GM23248 (cell line): ENCODE results near the gene BAG2. TPM values are rescaled to one million over a fixed set of nuclear protein-coding genes. Genes with fewer than 3 reads are reported as not detected.
A peak's percentile ranks its signal among the peaks of the same experiment; 100 is the strongest.

Experiments
- DNase-seq: peaks from one replicate; pipeline ENCODE4 v3.0.0-alpha.2; 2015
- H2AFZ ChIP-seq: fragments of 200-600 bp; sonication (generic); 2 replicates; pipeline ENCODE4 v1.6.1; 2016; ENCODE audit warnings: antibody characterized with exemption
- H3F3A ChIP-seq: fragments of 200-600 bp; sonication (generic); 2 replicates; pipeline ENCODE4 v1.6.1; 2016; ENCODE audit warnings: mild to moderate bottlenecking, antibody characterized with exemption, mixed run types; ENCODE audit not compliant: insufficient read depth
- H3K27ac ChIP-seq: fragments of 200-600 bp; sonication (generic); 2 replicates; pipeline ENCODE4 v1.5.1; 2016; ENCODE audit warnings: mild to moderate bottlenecking
- H3K27me3 ChIP-seq: fragments of 200-600 bp; sonication (generic); replicated peaks from 2 replicates; pipeline ENCODE4 v1.6.1; 2016; ENCODE audit warnings: mild to moderate bottlenecking; ENCODE audit not compliant: insufficient read depth
- H3K36me3 ChIP-seq: fragments of 200-600 bp; sonication (generic); 2 replicates; pipeline ENCODE4 v1.6.1; 2016; ENCODE audit warnings: low read depth, mild to moderate bottlenecking
- H3K4me1 ChIP-seq: fragments of 200-600 bp; sonication (generic); 2 replicates; pipeline ENCODE4 v1.6.1; 2016; ENCODE audit warnings: mild to moderate bottlenecking; ENCODE audit not compliant: insufficient read depth
- H3K4me2 ChIP-seq: fragments of 200-600 bp; sonication (generic); one replicate; pipeline ENCODE4 v1.6.1; 2016; ENCODE audit warnings: mild to moderate bottlenecking; ENCODE audit not compliant: unreplicated experiment
- H3K4me3 ChIP-seq: fragments of 200-600 bp; sonication (generic); 2 replicates; pipeline ENCODE4 v1.5.1; 2016; ENCODE audit warnings: mild to moderate bottlenecking
- H3K79me2 ChIP-seq: fragments of 200-600 bp; sonication (generic); 2 replicates; pipeline ENCODE4 v1.6.1; 2016; ENCODE audit warnings: mild to moderate bottlenecking; ENCODE audit not compliant: insufficient read depth
- H3K9ac ChIP-seq: fragments of 200-600 bp; sonication (generic); 2 replicates; pipeline ENCODE4 v1.6.1; 2016; ENCODE audit warnings: mild to moderate bottlenecking
- H3K9me2 ChIP-seq: fragments of 200-600 bp; sonication (generic); 2 replicates; pipeline ENCODE4 v1.6.1; 2016; ENCODE audit warnings: mixed run types, mild to moderate bottlenecking, moderate library complexity; ENCODE audit not compliant: insufficient read depth
- H3K9me3 ChIP-seq: fragments of 200-600 bp; sonication (generic); one replicate; pipeline ENCODE4 v1.6.1; 2017; ENCODE audit warnings: low read depth
- H4K20me1 ChIP-seq: fragments of 200-600 bp; sonication (generic); 2 replicates; pipeline ENCODE4 v1.6.0; 2016; ENCODE audit not compliant: insufficient read depth
- EZH2 ChIP-seq: fragments of 200-600 bp; sonication (generic); IDR thresholded peaks from 2 replicates; pipeline ENCODE4 v1.6.1; 2018; ENCODE audit warnings: antibody characterized with exemption, mild to moderate bottlenecking; ENCODE audit not compliant: insufficient read depth, poor library complexity, severe bottlenecking
- EZH2phosphoT487 ChIP-seq: fragments of 200-600 bp; sonication (generic); IDR thresholded peaks from 2 replicates; pipeline ENCODE4 v1.6.1; 2018; ENCODE audit warnings: antibody characterized with exemption, moderate library complexity, mild to moderate bottlenecking, low read depth; ENCODE audit not compliant: insufficient read depth
- WGBS, 2 experiments: methylation state at CpG; one replicate each; pipeline ENCODE4 v1.1.6; 2015 to 2017; ENCODE audit warnings: low lambda C conversion rate in 2 of 2, low coverage in 1 of 2; ENCODE audit errors: missing lambda C conversion rate in 2 of 2; 5-methylcytosine and 5-hydroxymethylcytosine counted together
- in situ Hi-C: fragments of 300-500 bp; cut with MboI; formaldehyde crosslinking; loops from 2 replicates; pipeline ENCODE4 v1.15.0; 2020
- polyA plus RNA-seq: library from polyadenylated mRNA; unstranded; fragments of >200 nt; fragmentation: Nextera tagmentation; extraction: Ambion mirVana; gene quantifications from 2 replicates; pipeline ENCODE4 v1.2.1, GENCODE V29; 2016
- total RNA-seq: library from RNA; depleted of rRNA; stranded (reverse); fragments of >200 nt; shearing (Covaris generic); gene quantifications from 2 replicates; pipeline ENCODE4 v1.2.3, GENCODE V29; 2014

BAG2 gene
- total and polyA plus RNA-seq, 2 experiments from 2014 or later, result 33.4 to 40.1 TPM

DNA sequence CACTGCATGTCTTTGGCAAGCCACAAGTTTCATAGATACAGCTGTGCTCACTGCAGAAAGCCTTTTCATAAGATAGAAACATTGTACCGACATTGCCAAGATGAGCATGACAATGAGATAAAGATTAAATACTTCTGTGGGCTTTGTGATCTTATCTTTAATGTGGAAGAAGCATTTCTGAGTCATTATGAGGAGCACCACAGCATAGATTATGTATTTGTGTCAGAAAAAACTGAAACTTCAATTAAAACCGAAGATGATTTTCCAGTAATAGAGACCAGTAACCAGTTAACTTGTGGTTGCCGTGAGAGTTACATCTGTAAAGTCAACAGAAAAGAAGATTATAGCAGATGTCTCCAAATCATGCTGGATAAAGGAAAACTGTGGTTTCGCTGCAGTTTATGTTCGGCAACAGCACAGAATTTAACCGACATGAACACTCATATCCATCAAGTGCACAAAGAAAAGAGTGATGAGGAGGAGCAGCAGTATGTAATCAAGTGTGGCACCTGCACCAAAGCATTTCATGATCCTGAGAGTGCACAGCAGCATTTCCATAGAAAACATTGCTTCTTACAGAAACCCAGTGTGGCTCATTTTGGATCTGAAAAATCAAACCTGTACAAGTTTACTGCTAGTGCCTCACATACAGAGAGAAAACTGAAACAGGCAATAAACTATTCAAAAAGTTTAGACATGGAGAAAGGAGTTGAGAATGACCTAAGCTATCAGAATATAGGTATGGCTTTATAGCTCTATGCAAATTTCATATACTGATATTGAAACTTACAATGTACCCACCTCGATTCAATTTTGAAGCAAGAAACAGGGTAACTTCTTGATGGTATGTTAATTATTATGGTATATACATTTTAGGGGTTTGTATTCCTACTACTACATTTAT lies 23.9 kb upstream of the BAG2 start:
- in situ Hi-C loops, result no loop called here
- Histone ChIP-seq H3K4me1 (no peaks in the 10 kb centered on the region), H4K20me1 (no peaks in the 10 kb centered on the region), H3K4me3 (no peak overlapping the region), H3K9ac (no peak overlapping the region), H3K27ac (no peak overlapping the region), H3K9me2 (no peaks in the 10 kb centered on the region; the same call in 1 of the 2 replicates), H3K27me3 (no peaks in the 10 kb centered on the region), H3K9me3 (no peaks in the 10 kb centered on the region), H3K79me2 (peaks cover 13% of the 10 kb centered on the region), H2AFZ (no peak overlapping the region), H3K4me2 (no peak overlapping the region), H3K36me3 (peaks cover 80% of the 10 kb centered on the region), H3F3A (peaks cover 4% of the 10 kb centered on the region; the same call in 1 of the 2 replicates)
- 93 to 94% methylated on average over 7 of the region's 7 CpGs for WGBS, 2 experiments
- no peak for TF ChIP-seq EZH2
- no peak for TF ChIP-seq EZH2phosphoT487
- DNase-seq, result no peak

DNA sequence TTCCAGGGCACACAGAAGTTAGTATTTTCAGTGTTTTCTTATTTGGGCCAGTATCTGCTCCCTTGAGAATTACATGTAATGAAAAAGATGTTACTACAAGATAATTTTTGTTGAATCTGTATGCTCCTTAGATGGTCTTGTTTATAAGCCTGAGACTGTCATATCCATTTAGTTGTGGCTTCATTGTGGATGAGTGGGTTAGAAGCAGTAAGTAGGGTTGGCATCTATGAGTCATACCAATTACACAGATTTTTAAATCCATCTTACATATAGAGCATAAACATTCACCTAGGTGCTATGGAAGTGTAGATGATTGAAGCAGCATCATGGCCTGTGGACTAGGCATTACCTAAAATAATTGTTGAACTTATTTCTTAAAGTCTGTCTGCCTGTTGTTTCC lies 13.5 kb upstream of the BAG2 start:
- H2AFZ ChIP-seq, result no peak overlapping the region
- H3K79me2 ChIP-seq, result no peaks in the 10 kb centered on the region
- no peaks in the 10 kb centered on the region for H4K20me1 ChIP-seq
- peaks cover 16% of the 10 kb centered on the region for H3K4me1 ChIP-seq
- no peaks in the 10 kb centered on the region for H3K9me2 ChIP-seq
- TF ChIP-seq EZH2 (no peak), EZH2phosphoT487 (no peak)
- no peaks in the 10 kb centered on the region for H3K9me3 ChIP-seq
- peak; percentile 46 for DNase-seq
- no peak overlapping the region for H3K4me3 ChIP-seq
- no peak overlapping the region for H3K27ac ChIP-seq
- no peaks in the 10 kb centered on the region for H3K27me3 ChIP-seq
- no peak overlapping the region for H3K9ac ChIP-seq
- no peak overlapping the region for H3K4me2 ChIP-seq
- H3K36me3 ChIP-seq, result peaks cover 55% of the 10 kb centered on the region
- in situ Hi-C loops, result no loop called here
- peaks cover 10% of the 10 kb centered on the region for H3F3A ChIP-seq

DNA sequence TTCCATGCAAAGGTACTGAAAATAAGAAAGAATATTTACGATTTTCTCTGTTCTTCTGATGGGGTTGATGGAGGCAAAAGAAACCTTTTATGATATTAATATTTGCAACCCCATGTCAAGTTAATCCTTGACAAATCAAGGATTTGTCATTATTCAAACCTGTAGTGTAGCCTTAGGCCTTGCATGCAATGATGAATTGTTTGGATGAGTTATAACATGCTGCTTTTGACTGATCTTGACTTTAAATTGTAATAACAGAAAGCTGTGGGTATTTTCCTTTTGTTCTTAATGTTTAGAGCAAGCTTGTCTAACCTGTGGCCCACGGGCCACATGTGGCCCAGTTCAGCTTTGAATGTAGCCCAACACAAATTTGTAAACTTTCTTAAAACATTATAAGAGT lies 13.0 kb upstream of the BAG2 start:
- Histone ChIP-seq H3K36me3 (peaks cover 55% of the 10 kb centered on the region), H2AFZ (no peak overlapping the region), H3F3A (peaks cover 10% of the 10 kb centered on the region), H3K4me3 (no peak overlapping the region), H3K79me2 (no peaks in the 10 kb centered on the region), H3K4me1 (peaks cover 16% of the 10 kb centered on the region), H3K27ac (no peak overlapping the region), H3K9me2 (no peaks in the 10 kb centered on the region), H3K4me2 (no peak overlapping the region), H4K20me1 (no peaks in the 10 kb centered on the region), H3K27me3 (no peaks in the 10 kb centered on the region), H3K9me3 (no peaks in the 10 kb centered on the region), H3K9ac (no peak overlapping the region)
- in situ Hi-C loops, result no loop called here
- WGBS, 2 experiments, result 99 to 100% methylated on average over 2 of the region's 2 CpGs
- no peak for DNase-seq
- TF ChIP-seq EZH2 (no peak), EZH2phosphoT487 (no peak)

DNA sequence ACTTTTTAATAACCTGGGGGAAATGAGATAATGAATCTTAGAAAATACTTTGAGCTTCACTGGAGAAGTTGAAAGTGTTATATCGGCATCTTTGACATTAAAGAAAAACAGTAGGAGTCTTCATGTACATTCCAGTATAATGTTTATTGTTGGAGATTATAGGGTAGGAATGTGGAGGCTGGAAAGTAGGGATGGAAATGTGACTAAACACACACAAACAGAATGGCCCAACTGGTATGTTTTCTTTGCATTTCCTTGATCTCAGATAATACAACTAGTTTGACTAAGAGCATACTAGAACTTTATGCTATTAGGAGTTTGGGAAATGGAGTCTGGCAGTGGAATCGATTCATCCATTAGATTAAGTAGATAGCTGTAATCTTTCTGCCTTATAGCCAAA lies 10.1 kb upstream of the BAG2 start:
- TF ChIP-seq EZH2phosphoT487, result no peak
- no peak for TF ChIP-seq EZH2
- Histone ChIP-seq H3F3A (peaks cover 10% of the 10 kb centered on the region), H4K20me1 (no peaks in the 10 kb centered on the region), H3K4me1 (peaks cover 16% of the 10 kb centered on the region), H3K27me3 (no peaks in the 10 kb centered on the region), H3K9ac (no peak overlapping the region), H3K9me2 (no peaks in the 10 kb centered on the region), H2AFZ (no peak overlapping the region), H3K4me2 (no peak overlapping the region), H3K4me3 (no peak overlapping the region), H3K27ac (no peak overlapping the region), H3K36me3 (peaks cover 64% of the 10 kb centered on the region), H3K79me2 (peaks cover 13% of the 10 kb centered on the region; the same call in 1 of the 2 replicates), H3K9me3 (no peaks in the 10 kb centered on the region)
- in situ Hi-C loops, result no loop called here
- 99 to 100% methylated on average over 2 of the region's 2 CpGs for WGBS, 2 experiments
- DNase-seq, result no peak
